Lower lobe of right lung (tissue), 2 donors: ENCODE measurements around the gene PON3. TPM values are rescaled to one million over a fixed set of nuclear protein-coding genes. Genes with fewer than 3 reads are reported as not detected.

Experiments used
- ATAC-seq, 2 donors: fragments of 200-7000 bp; cut with Tn5 transposase; one replicate each; pipeline ENCODE4 v1.9.1; 2020 to 2022; ENCODE audit warnings: mild to moderate bottlenecking in 2 of 2, moderate library complexity in 2 of 2
- DNase-seq: peaks from one replicate; pipeline ENCODE4 v3.0.0-alpha.2; 2020
- H3K27ac ChIP-seq: fragments of 200-600 bp; one replicate; pipeline ENCODE4 v1.8.0; 2022
- H3K27me3 ChIP-seq: fragments of 200-600 bp; one replicate; pipeline ENCODE4 v1.8.0; 2022; ENCODE audit warnings: low read depth
- H3K36me3 ChIP-seq: fragments of 200-600 bp; one replicate; pipeline ENCODE4 v1.8.0; 2022; ENCODE audit warnings: mild to moderate bottlenecking
- H3K4me1 ChIP-seq: fragments of 200-600 bp; one replicate; pipeline ENCODE4 v1.8.0; 2022
- H3K4me3 ChIP-seq: fragments of 200-600 bp; one replicate; pipeline ENCODE4 v1.8.0; 2022; ENCODE audit warnings: mild to moderate bottlenecking
- H3K9me3 ChIP-seq: fragments of 200-600 bp; one replicate; pipeline ENCODE4 v1.8.0; 2022
- intact Hi-C: fragments of 100-400 bp; cut with DNase I; formaldehyde crosslinking; loops from one replicate; pipeline ENCODE4 v1.11.0; 2022
- total RNA-seq: library from RNA; stranded (reverse); fragmentation: NEBNext Ultra II Directional; extraction: Animal tissue kit (Norgen Biotek cat#: 25700); gene quantifications from one replicate; pipeline ENCODE4 v1.2.1, GENCODE V29; 2021
- TF ChIP-seq, protein P1 (sequence below): fragments of 200-600 bp; IDR thresholded peaks from one replicate; pipeline ENCODE4 v1.8.0; 2022; ENCODE audit warnings: antibody characterized with exemption, mild to moderate bottlenecking
- donor health status: DM: no; HTN: yes; CAD: no; lungs with severe emphysema.

The PON3 gene
- total RNA-seq, 1 donor from 2014 or later: 25.6 TPM

- Histone ChIP-seq H3K4me1 (no peaks in the 10 kb centered on the region), H3K27me3 (no peaks in the 10 kb centered on the region), H3K27ac (no peak overlapping the region), H3K36me3 (no peaks in the 10 kb centered on the region), H3K9me3 (no peaks in the 10 kb centered on the region), H3K4me3 (no peak overlapping the region)
- DNase-seq (no peak), ATAC-seq (peak; percentile 87 to 89)
- TF ChIP-seq, protein P1, sequence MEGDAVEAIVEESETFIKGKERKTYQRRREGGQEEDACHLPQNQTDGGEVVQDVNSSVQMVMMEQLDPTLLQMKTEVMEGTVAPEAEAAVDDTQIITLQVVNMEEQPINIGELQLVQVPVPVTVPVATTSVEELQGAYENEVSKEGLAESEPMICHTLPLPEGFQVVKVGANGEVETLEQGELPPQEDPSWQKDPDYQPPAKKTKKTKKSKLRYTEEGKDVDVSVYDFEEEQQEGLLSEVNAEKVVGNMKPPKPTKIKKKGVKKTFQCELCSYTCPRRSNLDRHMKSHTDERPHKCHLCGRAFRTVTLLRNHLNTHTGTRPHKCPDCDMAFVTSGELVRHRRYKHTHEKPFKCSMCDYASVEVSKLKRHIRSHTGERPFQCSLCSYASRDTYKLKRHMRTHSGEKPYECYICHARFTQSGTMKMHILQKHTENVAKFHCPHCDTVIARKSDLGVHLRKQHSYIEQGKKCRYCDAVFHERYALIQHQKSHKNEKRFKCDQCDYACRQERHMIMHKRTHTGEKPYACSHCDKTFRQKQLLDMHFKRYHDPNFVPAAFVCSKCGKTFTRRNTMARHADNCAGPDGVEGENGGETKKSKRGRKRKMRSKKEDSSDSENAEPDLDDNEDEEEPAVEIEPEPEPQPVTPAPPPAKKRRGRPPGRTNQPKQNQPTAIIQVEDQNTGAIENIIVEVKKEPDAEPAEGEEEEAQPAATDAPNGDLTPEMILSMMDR: no peak
- intact Hi-C loops: no loop called here
Measured at GRCh38 chr7:95367606-95368005, 28.6 kb downstream of the PON3 start.

DNA sequence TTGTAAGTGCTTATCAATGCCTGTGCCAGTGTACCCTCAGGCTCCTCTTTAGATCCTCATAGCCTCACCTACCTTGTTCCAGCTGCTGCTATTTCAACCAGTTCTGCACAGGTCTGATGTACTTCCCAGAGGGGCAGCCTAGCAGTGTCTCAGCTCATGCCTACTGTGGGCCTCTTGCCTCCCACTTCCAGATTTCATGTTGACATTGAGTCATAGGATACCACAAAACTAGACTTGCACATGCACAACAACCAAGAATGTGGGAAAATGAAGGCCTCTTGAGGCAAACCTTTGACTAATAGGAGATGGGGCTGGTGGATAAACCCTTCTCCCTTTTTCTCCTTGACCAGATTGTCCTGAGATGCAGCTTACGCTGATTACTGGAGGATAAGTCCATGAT lies 31.0 kb downstream of the PON3 start:
- TF ChIP-seq, protein P1: no peak
- Histone ChIP-seq H3K36me3 (no peaks in the 10 kb centered on the region), H3K27me3 (no peaks in the 10 kb centered on the region), H3K9me3 (no peaks in the 10 kb centered on the region), H3K4me1 (no peaks in the 10 kb centered on the region), H3K4me3 (no peak overlapping the region), H3K27ac (no peak overlapping the region)
- DNase-seq (no peak), ATAC-seq (no peak)
- intact Hi-C loops: no loop called here

GRCh38 chr7:95357623-95358022 lies 38.6 kb downstream of the PON3 start:
- TF ChIP-seq, protein P1: peak; percentile 13
- Histone ChIP-seq H3K27ac (no peak overlapping the region), H3K27me3 (no peaks in the 10 kb centered on the region), H3K36me3 (no peaks in the 10 kb centered on the region), H3K9me3 (peaks cover 4% of the 10 kb centered on the region), H3K4me1 (no peaks in the 10 kb centered on the region), H3K4me3 (no peak overlapping the region)
- DNase-seq: no peak
- no peak for ATAC-seq
- intact Hi-C loops: no loop called here

GRCh38 chr7:95342642-95343307 lies 53.4 kb downstream of the PON3 start:
- Histone ChIP-seq H3K36me3 (no peaks in the 10 kb centered on the region), H3K9me3 (no peaks in the 10 kb centered on the region), H3K4me3 (no peak overlapping the region), H3K4me1 (no peaks in the 10 kb centered on the region), H3K27ac (no peak overlapping the region), H3K27me3 (no peaks in the 10 kb centered on the region)
- DNase-seq: no peak
- intact Hi-C loops: no loop called here
- ATAC-seq: peak; percentile 20 to 49
- TF ChIP-seq, protein P1: no peak

- intact Hi-C loops: no loop called here
- H3K9me3 ChIP-seq: no peaks in the 10 kb centered on the region
- no peaks in the 10 kb centered on the region for H3K4me1 ChIP-seq
- DNase-seq: peak; percentile 50
- TF ChIP-seq, protein P1: no peak
- no peaks in the 10 kb centered on the region for H3K36me3 ChIP-seq
- H3K27ac ChIP-seq: no peak overlapping the region
- H3K27me3 ChIP-seq: no peaks in the 10 kb centered on the region
- H3K4me3 ChIP-seq: no peak overlapping the region
- ATAC-seq: peak; percentile 69 to 77
Measured at GRCh38 chr7:95342029-95342428, 54.1 kb downstream of the PON3 start.
